Spleen (tissue), 11 donors: ENCODE data around the gene PALM. TPM values are rescaled to one million over a fixed set of nuclear protein-coding genes. Genes with fewer than 3 reads are reported as not detected.
A peak's percentile ranks its signal among the peaks of the same experiment; 100 is the strongest.
"Not testable (repeated sequence)": the region's sequence is repeated elsewhere in the genome, so short reads cannot be mapped to it uniquely, and the experiment has no call there.

ENCODE experiments used
- DNase-seq: peaks from one replicate; pipeline ENCODE4 v3.0.0-alpha.2; 2020
- H3K27ac ChIP-seq, 8 donors: fragments of 200-600 bp; sonication (generic) in 7 of 8; 1 replicate in 4 of 8; 2 replicates in 4 of 8; pipeline versions ENCODE4 v1.5.0 to v1.8.0; 2016 to 2021; ENCODE audit warnings: inconsistent platforms in 4 of 8, mild to moderate bottlenecking in 4 of 8, moderate library complexity in 1 of 8
- H3K27me3 ChIP-seq, 7 donors: fragments of 200-600 bp; sonication (generic) in 6 of 7; replicated peaks in 1 of 7; 1 replicate in 4 of 7; 2 replicates in 3 of 7; pipeline versions ENCODE4 v1.5.0 to v1.8.0; 2016 to 2021; ENCODE audit warnings: inconsistent platforms in 3 of 7, mild to moderate bottlenecking in 1 of 7
- H3K36me3 ChIP-seq, 6 donors: fragments of 200-600 bp; sonication (generic) in 5 of 6; 1 replicate in 4 of 6; 2 replicates in 2 of 6; pipeline versions ENCODE4 v1.5.0 to v1.8.0; 2016 to 2021; ENCODE audit warnings: inconsistent platforms in 2 of 6
- H3K4me1 ChIP-seq, 6 donors: fragments of 200-600 bp; sonication (generic) in 5 of 6; 1 replicate in 3 of 6; 2 replicates in 3 of 6; pipeline versions ENCODE4 v1.5.0 to v1.8.0; 2016 to 2021; ENCODE audit warnings: inconsistent platforms in 3 of 6
- H3K4me3 ChIP-seq, 8 donors: fragments of 200-600 bp; sonication (generic) in 7 of 8; 1 replicate in 4 of 8; 2 replicates in 4 of 8; pipeline versions ENCODE4 v1.5.0 to v1.8.0; 2016 to 2021; ENCODE audit warnings: inconsistent platforms in 4 of 8, mild to moderate bottlenecking in 4 of 8, moderate library complexity in 2 of 8
- H3K9me3 ChIP-seq, 8 donors: fragments of 200-600 bp; sonication (generic) in 7 of 8; 1 replicate in 4 of 8; 2 replicates in 4 of 8; pipeline versions ENCODE4 v1.5.0 to v1.8.0; 2016 to 2021; ENCODE audit warnings: inconsistent platforms in 4 of 8
- CTCF ChIP-seq, 11 experiments: fragments of 200-600 bp in 7 of 11; fragments of 450-650 bp in 4 of 11; sonication (generic) in 4 of 11; IDR thresholded peaks in 8 of 11; conservative IDR thresholded peaks in 3 of 11; 1 replicate in 7 of 11; 2 replicates in 4 of 11; pipeline versions ENCODE4 v1.4.0 to v1.8.0; 2016 to 2021; ENCODE audit warnings: antibody characterized with exemption in 11 of 11, inconsistent platforms in 4 of 11, mild to moderate bottlenecking in 1 of 11
- POLR2A ChIP-seq, 3 donors: fragments of 450-650 bp; IDR thresholded peaks; one replicate each; pipeline ENCODE4 v1.5.1; 2017; ENCODE audit warnings: antibody characterized with exemption in 3 of 3, mild to moderate bottlenecking in 1 of 3
- POLR2AphosphoS5 ChIP-seq, 3 donors: sonication (generic); formaldehyde crosslinking; IDR thresholded peaks; one replicate each; pipeline ENCODE4 v1.5.1; 2017; ENCODE audit warnings: antibody characterized with exemption in 3 of 3
- WGBS, 5 donors: extraction: QIAGEN DNeasy Blood & Tissue Kit in 3 of 5; methylation state at CpG; one replicate each; pipeline versions ENCODE4 v1.1.5 to v1.1.7; 2013 to 2018; 5-methylcytosine and 5-hydroxymethylcytosine counted together
- intact Hi-C: fragments of 100-400 bp; cut with DNase I; formaldehyde crosslinking; loops from one replicate; pipeline ENCODE4 v1.15.0; 2023; ENCODE audit warnings: low total_unique reads
- polyA plus RNA-seq, 3 donors: library from polyadenylated mRNA; stranded (reverse); fragments of 200-250 nt; gene quantifications; one replicate each; pipeline ENCODE4 v1.2.1, GENCODE V29; 2013
- total RNA-seq, 7 donors: library from RNA; depleted of rRNA in 3 of 7; stranded (reverse); fragments of >200 nt in 3 of 7; fragmentation: NEBNext Ultra II Directional in 4 of 7; extraction: Animal tissue kit (Norgen Biotek cat#: 25700) in 4 of 7; gene quantifications; one replicate each; pipeline versions ENCODE4 v1.1.0 to v1.2.1, GENCODE V29; 2016 to 2021
- donor health status: healthy with polysubstance abuse.
- donor health status: DM: no; HTN: no; CAD: no; lungs with moderate emphysema.
- donor health status: DM: no; HTN: no; CAD: no.
- donor health status: Bipolar disorder and iron deficiency.
- donor health status: healthy.
- donor health status: DM: no; HTN: no; CAD: no.
- donor health status: DM: yes; HTN: yes; CAD: no.

Gene PALM
- total and polyA plus RNA-seq, 10 donors, result 6.0 to 80.1 (median 27.0) TPM

DNA sequence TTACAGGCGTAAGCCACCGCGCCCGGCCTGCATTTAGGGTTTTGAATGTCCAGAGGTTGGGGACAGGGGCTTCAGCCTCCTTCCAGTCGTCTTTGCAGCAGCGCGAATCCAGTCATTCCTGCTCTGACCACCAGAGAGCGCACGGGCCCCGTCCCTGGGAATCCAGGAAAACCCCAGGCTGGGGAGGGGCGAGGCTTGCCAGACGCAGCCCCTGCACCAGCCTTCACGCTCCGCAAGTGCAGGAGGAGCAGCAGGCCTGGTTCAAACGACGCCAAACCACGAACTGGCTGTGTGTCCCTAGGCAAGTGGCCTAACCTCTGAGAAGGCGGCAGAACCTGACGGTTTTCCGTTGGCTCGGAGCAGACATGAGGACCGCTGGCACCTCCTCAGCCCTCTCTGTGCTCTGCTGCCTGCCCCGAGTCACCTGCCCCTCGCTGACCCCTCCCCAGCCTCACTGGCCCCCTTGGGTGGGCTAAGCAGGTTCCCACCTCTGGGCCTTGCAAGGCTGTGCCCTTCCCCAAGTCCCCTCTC lies 43.8 kb upstream of the PALM start:
- peaks cover 0 to 3% (median 0%) of the 10 kb centered on the region in 8 donors for H3K9me3 ChIP-seq
- WGBS, 5 donors, result 9 to 18% (median 11%) methylated on average over 17 to 24 of the region's 24 CpGs
- H3K4me1 ChIP-seq, result peaks cover 27 to 62% (median 42%) of the 10 kb centered on the region in 6 donors
- intact Hi-C loops, result loop anchor here (5.0 kb wide), 1 partner anchor 67 kb away; no protein-coding TSS in a partner anchor
- DNase-seq, result peak; percentile 92
- TF ChIP-seq CTCF (IDR thresholded peaks at IDR 0.05 in 8 of 11, conservative IDR thresholded peaks at IDR 0.05 in 3 of 11), result peak; percentile 80 to 94 (median 91)
- TF ChIP-seq POLR2A (IDR thresholded peaks at IDR 0.05), result no peak
- peak; percentile 34 to 72 (median 61) for TF ChIP-seq POLR2AphosphoS5 (IDR thresholded peaks at IDR 0.05)
- no peaks in the 10 kb centered on the region for H3K36me3 ChIP-seq
- H3K27me3 ChIP-seq, result peaks cover 0 to 4% (median 0%) of the 10 kb centered on the region in 7 donors
- H3K4me3 ChIP-seq, result peak overlapping the region in 4 of 8 donors; percentile 2 to 56 (median 10)
- peak overlapping the region in 4 of 8 donors; percentile 39 to 98 (median 58) for H3K27ac ChIP-seq

- 83 to 92% (median 87%) methylated on average over 22 to 38 of the region's 38 CpGs for WGBS, 5 donors
- not testable (repeated sequence) for DNase-seq, H3K36me3 ChIP-seq, H3K4me3 ChIP-seq, H3K9me3 ChIP-seq
- Histone ChIP-seq H3K27ac (peak overlapping the region in 2 of 8 donors; percentile 37 to 62), H3K4me1 (peaks cover 15 to 49% (median 25%) of the 10 kb centered on the region in 6 donors), H3K27me3 (peaks cover 0 to 20% (median 0%) of the 10 kb centered on the region in 7 donors)
- intact Hi-C loops, result loop anchor here (5.0 kb wide), 1 partner anchor 65 kb away; no protein-coding TSS in a partner anchor
Observed at GRCh38 chr19:666985-667573, 41.7 kb upstream of the PALM start.

- not testable (repeated sequence) for H3K27ac ChIP-seq, H3K4me3 ChIP-seq, H3K9me3 ChIP-seq, DNase-seq, H3K36me3 ChIP-seq
- Histone ChIP-seq H3K4me1 (peaks cover 10 to 47% (median 20%) of the 10 kb centered on the region in 6 donors), H3K27me3 (peaks cover 0 to 25% (median 0%) of the 10 kb centered on the region in 7 donors)
- intact Hi-C loops, result loop anchor here (5.0 kb wide), 1 partner anchor 63 kb away; no protein-coding TSS in a partner anchor
- 41 to 57% (median 50%) methylated on average over 12 of the region's 12 CpGs for WGBS, 5 donors
Observed at GRCh38 chr19:668675-669434, 39.9 kb upstream of the PALM start.

DNA sequence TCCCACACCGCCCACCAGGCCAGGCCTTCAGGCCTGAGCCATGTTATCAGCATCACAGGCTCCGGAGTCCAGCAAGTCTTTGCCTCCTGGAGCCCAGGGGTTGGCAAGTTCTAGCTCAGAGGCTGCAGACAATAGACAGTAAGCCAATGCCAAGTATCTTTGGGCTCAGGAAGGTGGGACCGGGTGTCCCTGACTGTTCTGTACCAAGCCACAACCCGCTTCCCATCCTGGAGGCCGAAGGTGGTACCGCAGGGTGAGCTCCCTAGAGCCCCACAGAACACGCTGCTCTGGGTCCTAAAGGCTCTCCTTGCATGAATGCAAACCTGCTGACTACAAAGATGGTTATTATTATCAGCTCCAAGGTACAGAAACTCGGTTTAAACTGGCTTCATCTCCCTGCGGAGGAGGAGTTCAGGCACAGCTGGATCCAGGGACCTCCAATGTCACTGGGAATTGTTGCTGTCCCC lies 38.1 kb upstream of the PALM start:
- Histone ChIP-seq H3K27ac (no peak overlapping the region), H3K4me3 (no peak overlapping the region), H3K4me1 (peaks cover 0 to 49% (median 19%) of the 10 kb centered on the region in 6 donors), H3K27me3 (peaks cover 0 to 43% (median 11%) of the 10 kb centered on the region in 7 donors), H3K36me3 (no peaks in the 10 kb centered on the region), H3K9me3 (peaks cover 0 to 3% (median 0%) of the 10 kb centered on the region in 8 donors)
- 68 to 79% (median 76%) methylated on average over 6 to 9 of the region's 9 CpGs for WGBS, 5 donors
- TF ChIP-seq CTCF (IDR thresholded peaks at IDR 0.05 in 8 of 11, conservative IDR thresholded peaks at IDR 0.05 in 3 of 11) (no peak), POLR2A (IDR thresholded peaks at IDR 0.05) (no peak), POLR2AphosphoS5 (IDR thresholded peaks at IDR 0.05) (no peak)
- no peak for DNase-seq
- intact Hi-C loops, result no loop called here
